ENCODE measurements around the gene ST3GAL3. TPM values are rescaled to one million over a fixed set of nuclear protein-coding genes. Genes with fewer than 3 reads are reported as not detected.

ST3GAL3 gene
- total RNA-seq, 1 experiment from 2014 or later, result 4.1 TPM

GRCh38 chr1:43969746-43970466, 262.6 kb downstream of the ST3GAL3 start, which contains the start of gene DPH2:
Gene DPH2, plus strand, starts transcription at chr1:43970010. Its CDS starts 166 bp downstream, at chr1:43970176.
- DNase-seq (ENCODE audit: low read depth, low spot score), result peak; percentile 97
- in situ Hi-C loops (cut with HindIII; ENCODE audit: low pct_unique_long_range_greater_than_20kb, low sequenced_read_pairs), result no loop called here

GRCh38 chr1:43970502-43970901, 263.2 kb downstream of the ST3GAL3 start:
- DNase-seq (ENCODE audit: low read depth, low spot score), result no peak
- in situ Hi-C loops (cut with HindIII; ENCODE audit: low pct_unique_long_range_greater_than_20kb, low sequenced_read_pairs), result no loop called here

- DNase-seq (ENCODE audit: low read depth, low spot score), result no peak
- in situ Hi-C loops (cut with HindIII; ENCODE audit: low pct_unique_long_range_greater_than_20kb, low sequenced_read_pairs), result no loop called here
Observed at GRCh38 chr1:43970911-43971310, 263.6 kb downstream of the ST3GAL3 start.

DNA sequence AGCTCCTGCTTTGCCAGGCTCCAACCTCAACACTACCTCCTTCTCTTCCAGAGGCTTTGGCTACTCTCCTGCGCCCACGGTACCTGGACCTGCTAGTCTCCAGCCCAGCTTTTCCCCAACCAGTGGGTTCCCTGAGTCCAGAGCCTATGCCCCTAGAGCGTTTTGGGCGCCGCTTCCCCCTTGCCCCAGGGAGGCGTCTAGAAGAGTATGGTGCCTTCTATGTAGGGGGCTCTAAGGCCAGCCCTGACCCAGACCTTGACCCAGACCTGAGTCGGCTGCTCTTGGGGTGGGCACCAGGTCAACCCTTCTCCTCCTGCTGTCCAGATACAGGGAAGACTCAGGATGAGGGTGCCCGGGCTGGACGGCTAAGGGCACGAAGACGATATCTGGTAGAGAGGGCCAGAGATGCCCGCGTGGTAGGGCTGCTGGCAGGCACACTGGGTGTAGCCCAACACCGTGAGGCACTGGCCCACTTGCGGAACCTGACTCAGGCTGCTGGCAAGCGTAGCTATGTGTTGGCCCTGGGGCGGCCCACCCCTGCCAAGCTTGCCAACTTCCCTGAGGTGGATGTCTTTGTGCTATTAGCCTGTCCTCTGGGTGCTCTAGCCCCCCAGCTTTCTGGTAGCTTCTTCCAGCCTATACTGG, 264.1 kb downstream of the ST3GAL3 start:
- in situ Hi-C loops (cut with HindIII; ENCODE audit: low pct_unique_long_range_greater_than_20kb, low sequenced_read_pairs), result no loop called here
- DNase-seq (ENCODE audit: low read depth, low spot score), result no peak

DNA sequence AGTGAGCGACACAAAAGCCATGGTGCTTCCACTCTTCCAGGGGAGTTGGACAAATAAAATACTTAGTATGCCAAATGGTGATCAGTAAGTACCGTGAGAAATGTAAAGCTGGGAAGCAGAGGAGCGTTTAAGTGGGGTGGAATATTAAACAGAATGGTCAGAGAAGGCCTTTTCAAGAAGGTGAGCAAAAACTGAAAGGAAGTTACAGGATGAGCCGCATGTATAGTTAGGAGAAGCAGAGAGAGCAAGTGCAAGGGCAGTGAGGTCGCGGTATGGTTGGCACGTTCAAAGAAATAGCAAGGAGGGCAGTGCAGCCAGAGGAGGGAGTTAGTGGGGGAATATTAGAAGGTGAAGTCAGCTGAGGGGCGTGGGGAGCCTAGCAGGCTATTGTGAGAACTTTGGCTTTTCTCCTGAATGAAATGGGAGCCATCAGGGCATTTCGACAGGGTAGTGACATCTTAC, 266.7 kb downstream of the ST3GAL3 start:
- no peak for DNase-seq (ENCODE audit: low read depth, low spot score)
- in situ Hi-C loops (cut with HindIII; ENCODE audit: low pct_unique_long_range_greater_than_20kb, low sequenced_read_pairs), result no loop called here

GRCh38 chr1:43974443-43975248, 267.3 kb downstream of the ST3GAL3 start, which contains the start of gene ATP6V0B:
Gene ATP6V0B, plus strand, starts transcription at chr1:43974960. Its CDS starts 81 bp downstream, at chr1:43975041.
- in situ Hi-C loops (cut with HindIII; ENCODE audit: low pct_unique_long_range_greater_than_20kb, low sequenced_read_pairs), result no loop called here
- DNase-seq (ENCODE audit: low read depth, low spot score), result peak; percentile 92

GRCh38 chr1:43975249-43975961, 268.1 kb downstream of the ST3GAL3 start:
- no peak for DNase-seq (ENCODE audit: low read depth, low spot score)
- in situ Hi-C loops (cut with HindIII; ENCODE audit: low pct_unique_long_range_greater_than_20kb, low sequenced_read_pairs), result no loop called here

GRCh38 chr1:43976045-43976444, 268.7 kb downstream of the ST3GAL3 start:
- no peak for DNase-seq (ENCODE audit: low read depth, low spot score)
- in situ Hi-C loops (cut with HindIII; ENCODE audit: low pct_unique_long_range_greater_than_20kb, low sequenced_read_pairs), result no loop called here

DNA sequence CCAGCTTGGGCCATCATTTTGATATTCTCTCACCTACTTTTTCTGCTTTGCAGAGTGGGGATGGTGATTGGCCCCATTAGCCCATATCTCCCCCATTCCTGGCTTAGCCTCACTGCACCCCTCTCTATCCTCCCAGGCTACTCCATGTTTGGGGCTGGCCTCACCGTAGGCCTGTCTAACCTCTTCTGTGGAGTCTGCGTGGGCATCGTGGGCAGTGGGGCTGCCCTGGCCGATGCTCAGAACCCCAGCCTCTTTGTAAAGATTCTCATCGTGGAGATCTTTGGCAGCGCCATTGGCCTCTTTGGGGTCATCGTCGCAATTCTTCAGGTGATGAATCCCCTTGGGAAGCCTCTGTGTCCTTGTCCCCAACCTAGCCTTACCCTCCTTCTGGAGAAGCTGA, 269.6 kb downstream of the ST3GAL3 start:
- in situ Hi-C loops (cut with HindIII; ENCODE audit: low pct_unique_long_range_greater_than_20kb, low sequenced_read_pairs), result no loop called here
- DNase-seq (ENCODE audit: low read depth, low spot score), result no peak

DNA sequence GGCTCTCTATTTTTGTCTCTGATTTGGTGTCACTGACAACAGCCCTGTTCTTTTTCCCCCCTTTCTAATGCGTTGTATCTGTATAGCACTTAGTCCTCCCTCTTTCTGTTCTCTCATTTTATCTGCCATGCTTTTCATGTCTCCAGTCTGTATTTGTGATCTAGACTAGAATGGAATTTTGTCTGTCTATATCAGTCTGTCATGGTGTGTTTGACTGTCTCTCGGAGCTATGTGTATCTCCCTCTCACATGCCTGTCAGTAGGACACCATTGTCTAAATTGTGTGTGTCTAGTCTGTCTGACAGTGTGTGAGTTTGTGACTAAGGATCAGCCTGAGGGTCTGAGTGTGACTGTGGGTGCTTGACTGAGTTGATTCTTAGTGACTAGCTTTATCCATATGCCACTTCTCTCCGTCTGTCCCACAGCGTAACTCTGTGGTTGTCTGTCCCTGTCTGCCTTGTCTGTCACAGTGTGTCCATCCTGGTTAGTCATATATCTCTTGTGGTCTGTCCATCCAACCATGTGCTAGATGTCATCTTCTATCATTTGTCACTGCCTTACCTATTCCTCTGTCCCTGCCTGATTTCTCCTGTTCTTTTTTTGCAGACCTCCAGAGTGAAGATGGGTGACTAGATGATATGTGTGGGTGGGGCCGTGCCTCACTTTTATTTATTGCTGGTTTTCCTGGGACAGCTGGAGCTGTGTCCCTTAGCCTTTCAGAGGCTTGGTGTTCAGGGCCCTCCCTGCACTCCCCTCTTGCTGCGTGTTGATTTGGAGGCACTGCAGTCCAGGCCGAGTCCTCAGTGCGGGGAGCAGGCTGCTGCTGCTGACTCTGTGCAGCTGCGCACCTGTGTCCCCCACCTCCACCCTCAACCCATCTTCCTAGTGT, 270.3 kb downstream of the ST3GAL3 start:
- in situ Hi-C loops (cut with HindIII; ENCODE audit: low pct_unique_long_range_greater_than_20kb, low sequenced_read_pairs), result no loop called here
- no peak for DNase-seq (ENCODE audit: low read depth, low spot score)

GRCh38 chr1:43978264-43978550, 270.9 kb downstream of the ST3GAL3 start:
- no peak for DNase-seq (ENCODE audit: low read depth, low spot score)
- in situ Hi-C loops (cut with HindIII; ENCODE audit: low pct_unique_long_range_greater_than_20kb, low sequenced_read_pairs), result no loop called here

DNA sequence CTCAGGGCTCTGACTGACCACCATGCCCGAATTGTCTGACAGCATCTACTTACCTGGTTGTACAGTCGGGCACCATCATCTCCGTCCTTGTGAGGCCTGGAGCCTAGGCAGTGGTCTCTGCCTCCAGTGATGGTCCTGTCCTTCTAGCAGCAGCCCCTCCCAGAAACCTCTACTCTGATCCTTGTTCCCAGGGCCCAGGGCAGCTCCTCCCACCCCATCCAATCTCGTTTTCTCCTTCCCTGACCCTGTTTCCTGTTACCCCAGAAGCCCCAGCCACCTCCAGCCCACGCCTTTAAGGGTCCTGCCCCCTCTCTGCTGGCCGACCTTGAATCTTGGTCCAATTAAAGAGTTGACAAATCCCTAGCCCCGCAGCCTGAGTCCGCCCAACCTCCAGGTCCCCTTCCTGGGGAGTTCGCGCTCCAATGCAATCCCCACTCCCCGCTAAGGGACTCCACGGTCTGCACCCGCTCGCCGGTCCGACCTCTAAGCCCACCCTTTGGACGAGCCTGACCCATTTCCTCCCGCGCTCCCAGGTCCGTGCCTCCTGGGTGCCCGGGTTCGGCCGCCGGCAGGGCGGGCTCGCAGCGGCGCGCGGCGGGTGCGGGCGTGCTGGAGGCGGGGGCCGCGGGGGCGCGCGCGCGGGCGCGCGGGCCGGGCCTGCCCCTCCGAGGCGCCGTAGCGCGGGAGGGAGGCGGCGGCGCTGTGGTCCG, 271.4 kb downstream of the ST3GAL3 start, which contains the start of gene B4GALT2:
B4GALT2 (plus strand) TSS at position 660 of the 710 bp plus-strand sequence. CDS start 1,951 bp downstream, outside the sequence.
- DNase-seq (ENCODE audit: low read depth, low spot score), result no peak

DNA sequence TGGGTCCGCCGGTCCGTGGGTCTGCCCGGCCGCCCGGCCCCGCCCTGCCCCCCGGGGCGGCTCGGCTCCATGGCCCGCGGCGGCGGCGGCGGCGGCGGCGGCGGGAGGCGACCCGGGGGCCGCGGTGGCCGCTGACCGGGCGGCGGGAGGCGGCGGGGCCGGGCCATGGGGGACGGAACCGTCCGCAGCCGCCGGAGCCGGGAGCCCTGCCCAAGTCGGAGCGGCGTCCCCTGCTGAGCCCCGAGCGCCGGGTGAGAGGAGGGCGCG, 271.9 kb downstream of the ST3GAL3 start:
- in situ Hi-C loops (cut with HindIII; ENCODE audit: low pct_unique_long_range_greater_than_20kb, low sequenced_read_pairs), result no loop called here
- no peak for DNase-seq (ENCODE audit: low read depth, low spot score)

More for the DNA sequence above, 271.4 kb downstream of the ST3GAL3 start, which contains the start of gene B4GALT2:
- in situ Hi-C loops (cut with HindIII; ENCODE audit: low pct_unique_long_range_greater_than_20kb, low sequenced_read_pairs), result no loop called here

DNA sequence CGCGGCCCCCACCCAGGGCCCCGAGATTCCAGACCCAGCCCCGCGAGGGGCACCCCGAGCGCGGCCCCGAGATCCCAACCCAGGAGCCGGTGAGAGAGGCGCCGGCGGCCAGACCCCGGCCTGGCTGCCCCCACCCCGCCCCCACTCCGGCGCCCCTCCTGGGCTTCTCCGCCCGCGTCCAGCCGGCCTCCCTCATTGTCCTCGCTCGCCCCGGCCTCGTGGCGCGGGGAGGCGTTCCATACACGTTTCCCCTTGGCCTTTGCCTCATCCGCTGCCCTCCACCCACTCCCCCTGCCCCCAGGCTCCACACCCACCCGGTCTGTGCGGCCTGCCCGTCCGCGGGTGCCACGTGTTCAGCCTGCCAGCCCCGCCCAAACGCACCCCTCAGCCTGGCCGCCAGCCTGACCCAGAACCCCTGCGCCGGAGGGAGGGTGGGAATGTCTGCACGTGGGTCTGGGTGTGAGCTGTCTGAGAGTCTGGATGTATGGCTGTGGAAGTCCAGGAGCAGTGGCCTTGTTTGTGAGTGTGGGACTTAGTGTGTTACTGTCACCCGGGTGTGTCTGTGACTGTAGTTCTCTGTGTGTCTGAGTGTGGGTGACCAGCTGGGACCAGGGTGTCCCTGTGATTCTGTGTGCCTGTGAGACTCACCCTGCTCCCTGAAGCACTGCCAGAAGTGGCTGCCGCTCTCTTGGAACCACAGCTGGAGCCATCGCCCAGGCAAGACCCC, 272.4 kb downstream of the ST3GAL3 start:
- in situ Hi-C loops (cut with HindIII; ENCODE audit: low pct_unique_long_range_greater_than_20kb, low sequenced_read_pairs), result no loop called here
- no peak for DNase-seq (ENCODE audit: low read depth, low spot score)

- DNase-seq (ENCODE audit: low read depth, low spot score), result no peak
- in situ Hi-C loops (cut with HindIII; ENCODE audit: low pct_unique_long_range_greater_than_20kb, low sequenced_read_pairs), result no loop called here
Observed at GRCh38 chr1:43980255-43981134, 273.2 kb downstream of the ST3GAL3 start.

Data from SK-MEL-5 (cell line).